ENCODE data around the gene RNF40.

RNF40 gene

GRCh38 chr16:30779596-30779995, 17.5 kb downstream of the RNF40 start:
- ChIA-PET POLR2A (no interaction called here), CTCF (interaction anchor here (1.9 kb wide), 1 partner anchor 123 kb away, joined by 9 read pairs; no protein-coding TSS in a partner anchor)
- no peak for TF ChIP-seq CTCF (IDR thresholded peaks at IDR 0.05; ENCODE audit: insufficient read depth, low read length, missing control alignments)
- DNase-seq (ENCODE audit: low read depth, low spot score): no peak
- no peak overlapping the region for H3K4me3 ChIP-seq (ENCODE audit: low read depth, low read length)

GRCh38 chr16:30780021-30780420, 17.9 kb downstream of the RNF40 start:
- POLR2A ChIA-PET: no interaction called here
- CTCF ChIA-PET: interaction anchor here (1.9 kb wide), 1 partner anchor 122 kb away, joined by 9 read pairs; no protein-coding TSS in a partner anchor
- DNase-seq (ENCODE audit: low read depth, low spot score): no peak
- TF ChIP-seq CTCF (IDR thresholded peaks at IDR 0.05; ENCODE audit: insufficient read depth, low read length, missing control alignments): no peak
- H3K4me3 ChIP-seq (ENCODE audit: low read depth, low read length): no peak overlapping the region

- TF ChIP-seq CTCF (IDR thresholded peaks at IDR 0.05; ENCODE audit: insufficient read depth, low read length, missing control alignments): no peak
- no peak for DNase-seq (ENCODE audit: low read depth, low spot score)
- POLR2A ChIA-PET: no interaction called here
- no peak overlapping the region for H3K4me3 ChIP-seq (ENCODE audit: low read depth, low read length)
- CTCF ChIA-PET: interaction anchor here (0.8 kb wide), 1 partner anchor 14 kb away, joined by 3 read pairs; no protein-coding TSS in a partner anchor
Measured at GRCh38 chr16:30780549-30780948, 18.4 kb downstream of the RNF40 start.

- CTCF ChIA-PET: interaction anchor here (1.3 to 1.5 kb wide), 2 partner anchors 31 to 119 kb away, joined by 3 to 7 read pairs; no protein-coding TSS in a partner anchor
- no peak for TF ChIP-seq CTCF (IDR thresholded peaks at IDR 0.05; ENCODE audit: insufficient read depth, low read length, missing control alignments)
- no peak for DNase-seq (ENCODE audit: low read depth, low spot score)
- H3K4me3 ChIP-seq (ENCODE audit: low read depth, low read length): no peak overlapping the region
- POLR2A ChIA-PET: interaction anchor here (1.8 kb wide), 1 partner anchor 22 kb away, joined by 5 read pairs; no protein-coding TSS in a partner anchor
Measured at GRCh38 chr16:30782486-30783279, 20.6 kb downstream of the RNF40 start.

GRCh38 chr16:30783280-30784109, 21.4 kb downstream of the RNF40 start:
- no peak for TF ChIP-seq CTCF (IDR thresholded peaks at IDR 0.05; ENCODE audit: insufficient read depth, low read length, missing control alignments)
- no peak overlapping the region for H3K4me3 ChIP-seq (ENCODE audit: low read depth, low read length)
- no peak for DNase-seq (ENCODE audit: low read depth, low spot score)
- ChIA-PET POLR2A (interaction anchor here (1.8 kb wide), 1 partner anchor 22 kb away, joined by 5 read pairs; no protein-coding TSS in a partner anchor), CTCF (interaction anchor here (1.3 to 1.5 kb wide), 2 partner anchors 31 to 118 kb away, joined by 3 to 7 read pairs; no protein-coding TSS in a partner anchor)
